ENCODE results near the gene LRRC36. TPM values are rescaled to one million over a fixed set of nuclear protein-coding genes. Genes with fewer than 3 reads are reported as not detected.
"Not testable (repeated sequence)": the region's sequence is repeated elsewhere in the genome, so short reads cannot be mapped to it uniquely, and the experiment has no call there.

Gene LRRC36
- total and polyA plus RNA-seq, 4 donors = 2.1 to 103 (median 16.6) TPM

DNA sequence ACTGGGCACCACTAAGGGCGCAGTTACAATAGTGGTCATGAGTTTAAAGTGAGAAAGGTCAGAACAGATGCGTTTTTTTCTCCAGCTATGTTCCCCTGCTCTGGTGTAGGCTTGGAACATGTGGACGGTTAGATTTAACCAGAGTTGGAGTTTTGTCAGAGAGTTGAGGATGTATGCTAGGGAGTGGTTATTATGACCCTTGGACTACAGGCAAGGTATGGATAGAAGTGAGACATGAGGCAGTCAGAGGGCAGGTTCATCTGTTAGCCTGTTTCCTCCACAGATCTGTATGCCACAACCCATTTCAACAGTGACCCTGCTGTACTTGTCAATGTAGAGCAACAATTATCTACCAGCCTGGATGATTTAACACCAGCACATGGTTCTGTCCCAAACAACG is 44.0 kb downstream of the LRRC36 start:
- H3K27ac ChIP-seq (ENCODE audit: low read depth in 1 of 2, low read length in 1 of 2) = no peak overlapping the region
- H3K27me3 ChIP-seq (ENCODE audit: control insufficient read depth in 3 of 3, insufficient read depth in 3 of 3, low read length in 2 of 3) = no peaks in the 10 kb centered on the region
- no peak overlapping the region for H3K9ac ChIP-seq (ENCODE audit: insufficient read depth in 1 of 2, low read length in 2 of 2)
- 93 to 97% methylated on average over 4 of the region's 4 CpGs for WGBS, 2 donors
- no peaks in the 10 kb centered on the region for H3K4me1 ChIP-seq (ENCODE audit: control insufficient read depth in 5 of 5, insufficient read depth in 5 of 5, low read length in 5 of 5)
- H3K36me3 ChIP-seq (ENCODE audit: control insufficient read depth in 4 of 4, insufficient read depth in 4 of 4, low read length in 4 of 4) = no peaks in the 10 kb centered on the region
- H3K4me3 ChIP-seq = no peak overlapping the region
- H3K9me3 ChIP-seq (ENCODE audit: control insufficient read depth in 4 of 4, insufficient read depth in 3 of 4, low read length in 3 of 4) = no peaks in the 10 kb centered on the region
- TF ChIP-seq, protein P1, sequence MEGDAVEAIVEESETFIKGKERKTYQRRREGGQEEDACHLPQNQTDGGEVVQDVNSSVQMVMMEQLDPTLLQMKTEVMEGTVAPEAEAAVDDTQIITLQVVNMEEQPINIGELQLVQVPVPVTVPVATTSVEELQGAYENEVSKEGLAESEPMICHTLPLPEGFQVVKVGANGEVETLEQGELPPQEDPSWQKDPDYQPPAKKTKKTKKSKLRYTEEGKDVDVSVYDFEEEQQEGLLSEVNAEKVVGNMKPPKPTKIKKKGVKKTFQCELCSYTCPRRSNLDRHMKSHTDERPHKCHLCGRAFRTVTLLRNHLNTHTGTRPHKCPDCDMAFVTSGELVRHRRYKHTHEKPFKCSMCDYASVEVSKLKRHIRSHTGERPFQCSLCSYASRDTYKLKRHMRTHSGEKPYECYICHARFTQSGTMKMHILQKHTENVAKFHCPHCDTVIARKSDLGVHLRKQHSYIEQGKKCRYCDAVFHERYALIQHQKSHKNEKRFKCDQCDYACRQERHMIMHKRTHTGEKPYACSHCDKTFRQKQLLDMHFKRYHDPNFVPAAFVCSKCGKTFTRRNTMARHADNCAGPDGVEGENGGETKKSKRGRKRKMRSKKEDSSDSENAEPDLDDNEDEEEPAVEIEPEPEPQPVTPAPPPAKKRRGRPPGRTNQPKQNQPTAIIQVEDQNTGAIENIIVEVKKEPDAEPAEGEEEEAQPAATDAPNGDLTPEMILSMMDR (IDR thresholded peaks at IDR 0.05; ENCODE audit: control extremely low read depth, extremely low read depth) = no peak
- DNase-seq = no peak
- ATAC-seq (ENCODE audit: insufficient read depth, low FRiP score) = no peak

DNA sequence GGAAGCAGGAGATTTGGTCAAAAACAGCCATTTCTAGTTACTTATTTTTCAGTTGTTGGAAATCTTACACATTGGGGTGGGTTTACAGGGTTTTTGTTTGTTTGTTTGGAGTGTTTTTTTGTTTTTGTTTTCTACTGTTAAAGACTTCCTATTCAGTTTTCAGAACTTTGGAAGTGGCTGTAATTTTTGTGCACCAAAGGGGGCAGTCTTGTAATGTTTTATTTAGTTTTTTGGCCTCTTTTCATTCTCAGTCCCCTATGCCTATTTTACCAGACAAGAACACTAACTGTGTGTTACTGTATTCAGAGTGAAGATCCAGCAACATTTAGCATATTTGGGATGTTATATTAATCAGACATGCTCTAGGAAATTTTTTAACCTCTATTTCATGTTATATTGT is 46.0 kb downstream of the LRRC36 start:
- Histone ChIP-seq H3K36me3 (ENCODE audit: control insufficient read depth in 4 of 4, insufficient read depth in 4 of 4, low read length in 4 of 4) (no peaks in the 10 kb centered on the region), H3K4me1 (ENCODE audit: control insufficient read depth in 5 of 5, insufficient read depth in 5 of 5, low read length in 5 of 5) (no peaks in the 10 kb centered on the region), H3K4me3 (no peak overlapping the region), H3K9ac (ENCODE audit: insufficient read depth in 1 of 2, low read length in 2 of 2) (no peak overlapping the region), H3K27me3 (ENCODE audit: control insufficient read depth in 3 of 3, insufficient read depth in 3 of 3, low read length in 2 of 3) (no peaks in the 10 kb centered on the region), H3K27ac (ENCODE audit: low read depth in 1 of 2, low read length in 1 of 2) (no peak overlapping the region), H3K9me3 (ENCODE audit: control insufficient read depth in 4 of 4, insufficient read depth in 3 of 4, low read length in 3 of 4) (no peaks in the 10 kb centered on the region)
- no peak for ATAC-seq (ENCODE audit: insufficient read depth, low FRiP score)
- TF ChIP-seq, protein P1 (IDR thresholded peaks at IDR 0.05; ENCODE audit: control extremely low read depth, extremely low read depth) = peak; percentile 8
- DNase-seq = peak in 2 of 3 donors; percentile 57 to 69

DNA sequence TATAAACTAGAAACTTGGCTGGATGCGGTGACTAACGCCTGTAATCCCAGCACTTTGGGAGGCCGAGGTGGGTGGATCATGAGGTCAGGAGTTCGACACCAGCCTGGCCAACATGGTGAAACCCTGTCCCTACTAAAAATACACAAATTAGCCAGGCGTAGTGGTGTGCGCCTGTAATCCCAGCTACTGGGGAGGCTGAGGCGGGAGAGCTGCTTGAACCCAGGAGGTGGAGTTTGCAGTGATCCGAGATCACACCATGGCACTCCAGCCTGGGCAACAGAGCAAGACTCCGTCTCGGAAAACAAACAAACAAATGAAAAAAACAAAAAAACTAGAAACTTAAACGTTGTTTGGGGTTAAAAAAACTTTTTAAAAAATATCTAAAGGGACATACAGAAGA is 49.4 kb downstream of the LRRC36 start:
- H3K27ac ChIP-seq (ENCODE audit: low read depth in 1 of 2, low read length in 1 of 2); H3K4me3 ChIP-seq; DNase-seq; ATAC-seq (ENCODE audit: insufficient read depth, low FRiP score); H3K4me1 ChIP-seq (ENCODE audit: control insufficient read depth in 5 of 5, insufficient read depth in 5 of 5, low read length in 5 of 5); H3K9ac ChIP-seq (ENCODE audit: insufficient read depth in 1 of 2, low read length in 2 of 2); H3K36me3 ChIP-seq (ENCODE audit: control insufficient read depth in 4 of 4, insufficient read depth in 4 of 4, low read length in 4 of 4); H3K9me3 ChIP-seq (ENCODE audit: control insufficient read depth in 4 of 4, insufficient read depth in 3 of 4, low read length in 3 of 4); H3K27me3 ChIP-seq (ENCODE audit: control insufficient read depth in 3 of 3, insufficient read depth in 3 of 3, low read length in 2 of 3): not testable (repeated sequence)
- 89 to 93% methylated on average over 11 of the region's 11 CpGs for WGBS, 2 donors

DNA sequence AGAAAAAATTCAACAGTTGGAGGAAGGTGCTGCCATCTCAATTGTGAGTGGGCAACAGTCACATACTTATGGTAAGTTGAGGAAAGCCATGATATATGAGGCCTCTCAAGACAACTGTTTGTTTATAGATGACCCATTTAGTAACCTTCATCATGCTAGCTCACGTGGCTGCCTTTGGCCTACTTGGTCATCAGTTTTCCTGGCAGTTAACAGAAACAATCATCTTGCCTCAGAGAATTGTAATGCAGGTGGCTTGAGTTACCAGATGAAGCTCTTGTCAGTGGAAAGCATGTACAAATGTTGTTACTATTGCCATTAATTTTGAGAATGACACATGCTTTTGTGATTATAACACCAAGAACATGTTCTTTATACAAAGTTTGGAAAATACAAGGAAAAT is 52.0 kb downstream of the LRRC36 start:
- WGBS, 2 donors = 76% methylated on average over 1 of the region's 1 CpG
- Histone ChIP-seq H3K9ac (ENCODE audit: insufficient read depth in 1 of 2, low read length in 2 of 2) (no peak overlapping the region), H3K4me1 (ENCODE audit: control insufficient read depth in 5 of 5, insufficient read depth in 5 of 5, low read length in 5 of 5) (no peaks in the 10 kb centered on the region), H3K4me3 (no peak overlapping the region), H3K27ac (ENCODE audit: low read depth in 1 of 2, low read length in 1 of 2) (no peak overlapping the region), H3K27me3 (ENCODE audit: control insufficient read depth in 3 of 3, insufficient read depth in 3 of 3, low read length in 2 of 3) (no peaks in the 10 kb centered on the region), H3K9me3 (ENCODE audit: control insufficient read depth in 4 of 4, insufficient read depth in 3 of 4, low read length in 3 of 4) (no peaks in the 10 kb centered on the region), H3K36me3 (ENCODE audit: control insufficient read depth in 4 of 4, insufficient read depth in 4 of 4, low read length in 4 of 4) (no peaks in the 10 kb centered on the region)
- ATAC-seq (ENCODE audit: insufficient read depth, low FRiP score) (no peak), DNase-seq (no peak)
- TF ChIP-seq, protein P1 (IDR thresholded peaks at IDR 0.05; ENCODE audit: control extremely low read depth, extremely low read depth) = no peak
